GM21737 (cell line): ENCODE measurements around the gene UROS.

ENCODE experiments used
- ATAC-seq: cut with Tn5 transposase; IDR thresholded peaks from one replicate; pipeline ENCODE4 v1.9.1; 2021; ENCODE audit warnings: mild to moderate bottlenecking, moderate library complexity; ENCODE audit not compliant: unreplicated experiment

Gene UROS

GRCh38 chr10:125769175-125769574, 53.9 kb downstream of the UROS start:
- no peak for ATAC-seq

- no peak for ATAC-seq
Measured at GRCh38 chr10:125768219-125768855, 54.7 kb downstream of the UROS start.

- ATAC-seq = no peak
Measured at GRCh38 chr10:125766511-125766910, 56.5 kb downstream of the UROS start.

- no peak for ATAC-seq
Measured at GRCh38 chr10:125765835-125766234, 57.2 kb downstream of the UROS start.

GRCh38 chr10:125762692-125763648, 60.1 kb downstream of the UROS start:
- no peak for ATAC-seq

GRCh38 chr10:125761961-125762360, 61.1 kb downstream of the UROS start:
- no peak for ATAC-seq

- no peak for ATAC-seq
Measured at GRCh38 chr10:125757742-125758141, 65.3 kb downstream of the UROS start.

GRCh38 chr10:125756853-125757487, 66.1 kb downstream of the UROS start:
- ATAC-seq = no peak

- ATAC-seq = no peak
Measured at GRCh38 chr10:125756196-125756595, 66.9 kb downstream of the UROS start.

GRCh38 chr10:125747417-125747816, 75.6 kb downstream of the UROS start:
- no peak for ATAC-seq

GRCh38 chr10:125744909-125745308, 78.1 kb downstream of the UROS start:
- no peak for ATAC-seq

GRCh38 chr10:125742465-125742864, 80.6 kb downstream of the UROS start:
- no peak for ATAC-seq

GRCh38 chr10:125739994-125740679, 82.9 kb downstream of the UROS start:
- ATAC-seq = no peak
